CD4-positive, alpha-beta T cell (primary cell): ENCODE data around the gene PAGR1. TPM values are rescaled to one million over a fixed set of nuclear protein-coding genes. Genes with fewer than 3 reads are reported as not detected.

Experiments used
- ATAC-seq: fragments of 200-7000 bp; cut with Tn5 transposase; one replicate; pipeline ENCODE4 v1.10.0; 2022; ENCODE audit warnings: mild to moderate bottlenecking; ENCODE audit not compliant: poor library complexity
- CTCF ChIA-PET: fragments of 350-600 bp; sonication (Branson Sonifier 250); formaldehyde crosslinking; loops from one replicate; lab custom pipeline; 2021; ENCODE audit warnings: antibody characterized with exemption, inconsistent platforms; lab: Charles Lee
- POLR2A ChIA-PET: fragments of 350-600 bp; sonication (Branson Sonifier 250); formaldehyde crosslinking; loops from one replicate; lab custom pipeline; 2021; ENCODE audit warnings: antibody characterized with exemption, inconsistent platforms; lab: Charles Lee
- DNase-seq, 14 experiments: peaks; one replicate each; pipeline ENCODE4 v3.0.0-alpha.2; 2013 to 2020; ENCODE audit warnings: mixed read lengths in 2 of 14
- H3K27ac ChIP-seq, 2 donors: one replicate each; pipeline versions ENCODE4 v1.5.1 to v1.7.0; 2013; ENCODE audit warnings: low read length in 2 of 2, low read depth in 1 of 2, mild to moderate bottlenecking in 1 of 2
- H3K27me3 ChIP-seq, 2 experiments: 1 replicate in 1 of 2; 2 replicates in 1 of 2; pipeline versions ENCODE4 v1.6.1 to v1.7.0; 2013; ENCODE audit warnings: low read length in 2 of 2, control low read depth in 1 of 2, mild to moderate bottlenecking in 1 of 2, moderate library complexity in 1 of 2; ENCODE audit not compliant: insufficient read depth in 2 of 2, control insufficient read depth in 1 of 2
- H3K36me3 ChIP-seq: one replicate; pipeline ENCODE4 v1.6.1; 2013; ENCODE audit warnings: low read length, control low read depth; ENCODE audit not compliant: insufficient read depth
- H3K4me1 ChIP-seq: one replicate; pipeline ENCODE4 v1.6.1; 2013; ENCODE audit warnings: low read length, control low read depth; ENCODE audit not compliant: insufficient read depth
- H3K4me3 ChIP-seq: one replicate; pipeline ENCODE4 v1.5.1; 2013; ENCODE audit warnings: mild to moderate bottlenecking, low read length, moderate library complexity
- H3K9me3 ChIP-seq, 2 experiments: 1 replicate in 1 of 2; 2 replicates in 1 of 2; pipeline versions ENCODE4 v1.6.1 to v1.7.0; 2013; ENCODE audit warnings: low read length in 2 of 2, mild to moderate bottlenecking in 2 of 2, control low read depth in 1 of 2, moderate library complexity in 1 of 2; ENCODE audit not compliant: control insufficient read depth in 1 of 2, insufficient read depth in 1 of 2
- H3K27ac Mint-ChIP-seq: one replicate; pipeline ENCODE4 v1.8.0; 2020; ENCODE audit warnings: mixed read lengths
- H3K27me3 Mint-ChIP-seq: one replicate; pipeline ENCODE4 v1.8.0; 2021; ENCODE audit warnings: mixed read lengths
- H3K36me3 Mint-ChIP-seq: one replicate; pipeline ENCODE4 v1.8.0; 2021; ENCODE audit warnings: low read depth, mixed read lengths
- H3K4me1 Mint-ChIP-seq: one replicate; pipeline ENCODE4 v1.8.0; 2021; ENCODE audit warnings: low read depth, mixed read lengths
- H3K4me3 Mint-ChIP-seq: one replicate; pipeline ENCODE4 v1.8.0; 2020; ENCODE audit warnings: mild to moderate bottlenecking, mixed read lengths
- H3K9me3 Mint-ChIP-seq: one replicate; pipeline ENCODE4 v1.8.0; 2020; ENCODE audit warnings: mixed read lengths
- CTCF ChIP-seq: fragments of 200-600 bp; IDR thresholded peaks from one replicate; pipeline ENCODE4 v1.8.0; 2022; ENCODE audit warnings: antibody characterized with exemption, mild to moderate bottlenecking
- intact Hi-C, 2 experiments: fragments of 100-400 bp; cut with DNase I in 1 of 2; cut with micrococcal nuclease in 1 of 2; formaldehyde crosslinking; loops; one replicate each; pipeline versions ENCODE4 v1.15.1 to v1.9.0; 2023 to 2025; cut with DNase I, micrococcal nuclease
- total RNA-seq, 174 experiments: library from RNA in 2 of 174; stranded (reverse) in 2 of 174; gene quantifications; one replicate each; pipeline ENCODE4 v1.2.3 and lab custom pipeline; 2021 to 2026

Gene PAGR1
- total RNA-seq, 2 experiments from 2014 or later = 20.3 TPM

- H3K27me3 ChIP-seq = no peaks in the 10 kb centered on the region
- no peak overlapping the region for H3K4me3 ChIP-seq
- H3K27ac Mint-ChIP-seq = peak overlapping the region; percentile 96
- no peaks in the 10 kb centered on the region for H3K9me3 ChIP-seq
- H3K36me3 ChIP-seq = peaks cover 48% of the 10 kb centered on the region
- H3K36me3 Mint-ChIP-seq = peaks cover 72% of the 10 kb centered on the region
- H3K4me1 ChIP-seq = peaks cover 21% of the 10 kb centered on the region
- H3K27ac ChIP-seq = no peak overlapping the region
- no peaks in the 10 kb centered on the region for H3K27me3 Mint-ChIP-seq
- intact Hi-C loops = no loop called here
- peak overlapping the region; percentile 78 for H3K4me3 Mint-ChIP-seq
- H3K9me3 Mint-ChIP-seq = no peaks in the 10 kb centered on the region
- DNase-seq = no peak
- H3K4me1 Mint-ChIP-seq = peaks cover 20% of the 10 kb centered on the region
- ATAC-seq = no peak
- POLR2A ChIA-PET = interaction anchor here (1.2 to 11.3 kb wide), 4 partner anchors 9 to 64 kb away, joined by 3 to 217 read pairs (median 97); partner anchors contain the start of genes KIF22, MVP and PAGR1
- CTCF ChIA-PET = interaction anchor here (1.4 to 2.6 kb wide), 2 partner anchors 12 to 18 kb away, joined by 5 to 24 read pairs; partner anchors contain the start of gene KIF22
- TF ChIP-seq CTCF = no peak
These were observed 13.5 kb upstream of the PAGR1 start for GRCh38 chr16:29802416-29802935.

GRCh38 chr16:29804020-29804419 is 11.9 kb upstream of the PAGR1 start:
- DNase-seq (no peak), ATAC-seq (no peak)
- peak overlapping the region; percentile 92 to 96 for H3K27ac ChIP-seq
- H3K36me3 ChIP-seq = peaks cover 39% of the 10 kb centered on the region
- peak overlapping the region; percentile 96 for H3K4me3 Mint-ChIP-seq
- no peak for TF ChIP-seq CTCF
- peaks cover 72% of the 10 kb centered on the region for H3K36me3 Mint-ChIP-seq
- no peaks in the 10 kb centered on the region for H3K9me3 ChIP-seq
- peaks cover 36% of the 10 kb centered on the region for H3K4me1 ChIP-seq
- ChIA-PET CTCF (interaction anchor here (0.6 to 2.6 kb wide), 8 partner anchors 12 to 103 kb away, joined by 3 to 24 read pairs (median 4); partner anchors contain the start of genes KIF22 and PAGR1), POLR2A (interaction anchor here (0.8 to 11.3 kb wide), 20 partner anchors 10 to 982 kb away, joined by 3 to 217 read pairs (median 4); partner anchors contain the start of genes C16orf54, CDIPT, KIF22 and MVP)
- no peak overlapping the region for H3K4me3 ChIP-seq
- no peaks in the 10 kb centered on the region for H3K9me3 Mint-ChIP-seq
- peak overlapping the region; percentile 96 for H3K27ac Mint-ChIP-seq
- H3K27me3 Mint-ChIP-seq = no peaks in the 10 kb centered on the region
- no peaks in the 10 kb centered on the region for H3K27me3 ChIP-seq
- H3K4me1 Mint-ChIP-seq = peaks cover 36% of the 10 kb centered on the region
- intact Hi-C loops = no loop called here

GRCh38 chr16:29804455-29805231 is 11.3 kb upstream of the PAGR1 start:
- no peak for TF ChIP-seq CTCF
- peaks cover 43% of the 10 kb centered on the region for H3K4me1 ChIP-seq
- Mint-ChIP-seq H3K27me3 (no peaks in the 10 kb centered on the region), H3K36me3 (peaks cover 69% of the 10 kb centered on the region), H3K4me1 (peaks cover 38% of the 10 kb centered on the region), H3K4me3 (peak overlapping the region; percentile 100), H3K9me3 (no peaks in the 10 kb centered on the region), H3K27ac (peak overlapping the region; percentile 96)
- H3K4me3 ChIP-seq = peak overlapping the region; percentile 94
- DNase-seq (peak in 1 of 14 experiments; percentile 20), ATAC-seq (no peak)
- ChIA-PET POLR2A (interaction anchor here (0.8 to 11.3 kb wide), 19 partner anchors 11 to 982 kb away, joined by 3 to 217 read pairs (median 4); partner anchors contain the start of genes C16orf54, CDIPT, KIF22 and MVP), CTCF (interaction anchor here (0.6 to 2.6 kb wide), 8 partner anchors 11 to 104 kb away, joined by 3 to 24 read pairs (median 4); partner anchors contain the start of genes KIF22 and PAGR1)
- peaks cover 38% of the 10 kb centered on the region for H3K36me3 ChIP-seq
- intact Hi-C loops = loop anchor here (1.0 to 5.0 kb wide), 7 partner anchors 12 to 263 kb away; partner anchors contain the start of genes CDIPT (in 2 of the 2), ALDOA (in 1 of the 2), HIRIP3 (in 1 of the 2) and INO80E (in 1 of the 2)
- H3K9me3 ChIP-seq = no peaks in the 10 kb centered on the region
- no peaks in the 10 kb centered on the region for H3K27me3 ChIP-seq
- peak overlapping the region; percentile 92 to 96 for H3K27ac ChIP-seq
